ENCODE measurements around the gene AOC2. TPM values are rescaled to one million over a fixed set of nuclear protein-coding genes. Genes with fewer than 3 reads are reported as not detected.
"Not testable (repeated sequence)": the region's sequence is repeated elsewhere in the genome, so short reads cannot be mapped to it uniquely, and the experiment has no call there.

AOC2 gene
- total and polyA plus RNA-seq, 2 of the 8 experiments (the other 6 are each of a cell fraction or from before 2014, with no cell fraction given): 4.2 to 4.7 TPM

GRCh38 chr17:42873932-42874695, 29.7 kb downstream of the AOC2 start:
- not testable (repeated sequence) for H2BK120ac ChIP-seq (replicated peaks; ENCODE audit: low read depth, low read length); FAIRE-seq; H3K36me3 ChIP-seq (ENCODE audit: control insufficient read depth in 2 of 4, insufficient read depth in 4 of 4, low read length in 3 of 4); H3K23ac ChIP-seq (ENCODE audit: insufficient read length); H3K4me3 ChIP-seq (ENCODE audit: extremely low read depth in 1 of 4, insufficient read depth in 2 of 4, low read depth in 3 of 4, low read length in 4 of 4); H2AFZ ChIP-seq (ENCODE audit: low read length); H3K4me1 ChIP-seq (replicated peaks in 1 of 4; ENCODE audit: control insufficient read depth in 3 of 4, insufficient read depth in 4 of 4, low read length in 3 of 4); H3K4me2 ChIP-seq (ENCODE audit: insufficient read depth in 1 of 2, low read depth in 2 of 2, low read length in 2 of 2); H3K79me2 ChIP-seq (ENCODE audit: control insufficient read depth in 1 of 2, insufficient read depth in 2 of 2, low read length in 2 of 2); H3K14ac ChIP-seq (ENCODE audit: insufficient read length); H3K9ac ChIP-seq (replicated peaks in 1 of 4; ENCODE audit: extremely low read depth in 1 of 4, low read depth in 3 of 4, low read length in 3 of 4); H3K4ac ChIP-seq (replicated peaks; ENCODE audit: insufficient read length, low read depth, low read length); H4K91ac ChIP-seq (replicated peaks; ENCODE audit: insufficient read length, low read length); H4K8ac ChIP-seq (ENCODE audit: extremely low read depth, insufficient read depth, low read length); H4K20me1 ChIP-seq (replicated peaks in 1 of 2; ENCODE audit: control insufficient read depth in 1 of 2, insufficient read depth in 2 of 2, low read length in 2 of 2); H2BK20ac ChIP-seq (ENCODE audit: low read length); H2BK15ac ChIP-seq (ENCODE audit: low read length); H4K5ac ChIP-seq (ENCODE audit: insufficient read length, low read depth, low read length); H3K56ac ChIP-seq (replicated peaks; ENCODE audit: insufficient read length, low read depth, low read length); H3K18ac ChIP-seq (ENCODE audit: extremely low read depth, low read length); H3K27me3 ChIP-seq (replicated peaks in 1 of 4; ENCODE audit: control insufficient read depth in 3 of 4, extremely low read depth in 1 of 4, insufficient read depth in 3 of 4, low read length in 3 of 4); H2BK12ac ChIP-seq (ENCODE audit: low read depth, low read length); DNase-seq (ENCODE audit: low read depth in 1 of 2, low spot score in 2 of 2); H3K27ac ChIP-seq (ENCODE audit: low read depth, low read length); H2BK5ac ChIP-seq (ENCODE audit: low read depth, low read length); H3K79me1 ChIP-seq (ENCODE audit: low read depth, low read length); H2AK5ac ChIP-seq (ENCODE audit: low read depth, low read length); H3K23me2 ChIP-seq (ENCODE audit: low read depth, low read length)
- 97% methylated on average over 8 of the region's 12 CpGs; no CpG with 5 or more reads in 1 of the 2 experiments for WGBS, 2 experiments (ENCODE audit: extremely low coverage in 1 of 2, insufficient coverage in 1 of 2, insufficient read length in 1 of 2, insufficient replicate concordance in 2 of 2, low coverage in 1 of 2, low lambda C conversion rate in 2 of 2, missing lambda C conversion rate in 1 of 2)
- ChIA-PET CTCF (ENCODE audit: partially characterized antibody) (interaction anchor here (0.6 to 1.2 kb wide), 3 partner anchors 31 to 232 kb away, joined by 4 to 5 read pairs (median 4); no protein-coding TSS in a partner anchor), POLR2A (ENCODE audit: partially characterized antibody) (interaction anchor here (1.1 to 1.5 kb wide), 2 partner anchors 26 to 29 kb away, joined by 4 to 7 read pairs; partner anchors contain the start of gene AOC2)
- peaks cover 2 to 11% of the 10 kb centered on the region in 2 experiments; a peak in 1 of 4 replicates for H3K9me3 ChIP-seq (ENCODE audit: insufficient read depth in 2 of 2, low read depth in 1 of 2, low read length in 1 of 2)
